H9 (cell line): Measurements from ENCODE around the gene APOC1. TPM values are rescaled to one million over a fixed set of nuclear protein-coding genes. Genes with fewer than 3 reads are reported as not detected.

Source experiments
- DNase-seq: peaks from one replicate; pipeline ENCODE4 v3.0.0-alpha.2; 2017
- H2AFZ ChIP-seq: one replicate; pipeline ENCODE4 v1.6.1; 2013; ENCODE audit warnings: mild to moderate bottlenecking, low read length, control low read depth, moderate library complexity
- H2AK5ac ChIP-seq: 2 replicates; pipeline ENCODE4 v1.6.1; 2013; ENCODE audit warnings: low read length, control low read depth, mixed read lengths; ENCODE audit not compliant: insufficient read length
- H2BK120ac ChIP-seq: one replicate; pipeline ENCODE4 v1.6.1; 2013; ENCODE audit warnings: low read depth, mild to moderate bottlenecking, low read length, control low read depth, inconsistent platforms; ENCODE audit not compliant: poor library complexity, severe bottlenecking
- H2BK12ac ChIP-seq: 2 replicates; pipeline ENCODE4 v1.6.1; 2013; ENCODE audit warnings: low read length, control low read depth, mixed read lengths, low read depth; ENCODE audit not compliant: insufficient read length
- H2BK15ac ChIP-seq: 2 replicates; pipeline ENCODE4 v1.6.1; 2013; ENCODE audit warnings: low read depth, low read length, control low read depth
- H2BK20ac ChIP-seq: one replicate; pipeline ENCODE4 v1.6.1; 2013; ENCODE audit warnings: low read depth, mild to moderate bottlenecking, low read length, control low read depth, inconsistent platforms; ENCODE audit not compliant: poor library complexity, severe bottlenecking
- H2BK5ac ChIP-seq: 2 replicates; pipeline ENCODE4 v1.6.1; 2013; ENCODE audit warnings: low read length, control low read depth, mixed read lengths; ENCODE audit not compliant: insufficient read length
- H3K14ac ChIP-seq: 2 replicates; pipeline ENCODE4 v1.6.1; 2013; ENCODE audit warnings: low read length, control low read depth; ENCODE audit not compliant: insufficient read depth
- H3K18ac ChIP-seq: 2 replicates; pipeline ENCODE4 v1.6.1; 2013; ENCODE audit warnings: low read depth, mild to moderate bottlenecking, mixed read lengths, low read length, control low read depth; ENCODE audit not compliant: insufficient read length
- H3K23ac ChIP-seq: 2 replicates; pipeline ENCODE4 v1.6.1; 2013; ENCODE audit warnings: low read length, control low read depth, mixed read lengths, low read depth; ENCODE audit not compliant: insufficient read length
- H3K23me2 ChIP-seq: 2 replicates; pipeline ENCODE4 v1.6.1; 2013; ENCODE audit warnings: low read depth, mild to moderate bottlenecking, mixed read lengths, low read length, control low read depth; ENCODE audit not compliant: insufficient read length, poor library complexity, severe bottlenecking
- H3K27ac ChIP-seq: 2 replicates; pipeline ENCODE4 v1.5.1; 2013; ENCODE audit warnings: low read length, control low read depth, mixed read lengths, low read depth; ENCODE audit not compliant: insufficient read length
- H3K27me3 ChIP-seq: 2 replicates; pipeline ENCODE4 v1.6.1; 2013; ENCODE audit warnings: low read length, control low read depth, inconsistent platforms; ENCODE audit not compliant: insufficient read depth
- H3K4ac ChIP-seq: 2 replicates; pipeline ENCODE4 v1.6.1; 2013; ENCODE audit warnings: low read depth, mild to moderate bottlenecking, control low read depth, inconsistent platforms, low read length, moderate library complexity
- H3K4me1 ChIP-seq: 2 replicates; pipeline ENCODE4 v1.6.1; 2013; ENCODE audit warnings: low read length, control low read depth, inconsistent platforms; ENCODE audit not compliant: insufficient read depth
- H3K4me2 ChIP-seq: 2 replicates; pipeline ENCODE4 v1.6.1; 2013; ENCODE audit warnings: low read length, control low read depth, mixed read lengths; ENCODE audit not compliant: insufficient read length, insufficient read depth
- H3K56ac ChIP-seq: 2 replicates; pipeline ENCODE4 v1.6.1; 2013; ENCODE audit warnings: low read depth, mild to moderate bottlenecking, mixed read lengths, low read length, control low read depth; ENCODE audit not compliant: insufficient read length
- H3K79me1 ChIP-seq: 2 replicates; pipeline ENCODE4 v1.6.1; 2013; ENCODE audit warnings: low read depth, mild to moderate bottlenecking, moderate library complexity, low read length, control low read depth, inconsistent platforms; ENCODE audit not compliant: insufficient read depth, poor library complexity, severe bottlenecking
- H3K79me2 ChIP-seq: 2 replicates; pipeline ENCODE4 v1.6.1; 2013; ENCODE audit warnings: low read length, control low read depth, inconsistent platforms; ENCODE audit not compliant: insufficient read depth
- H3K9ac ChIP-seq: 2 replicates; pipeline ENCODE4 v1.6.1; 2013; ENCODE audit warnings: low read length, control low read depth, mixed read lengths; ENCODE audit not compliant: insufficient read length; ENCODE audit errors: extremely low read depth
- H3K9me3 ChIP-seq: one replicate; pipeline ENCODE4 v1.6.1; 2013; ENCODE audit warnings: low read depth, low read length, inconsistent platforms; ENCODE audit not compliant: control insufficient read depth
- H3T11ph ChIP-seq: one replicate; pipeline ENCODE4 v1.6.1; 2013; ENCODE audit warnings: mild to moderate bottlenecking, low read length, control low read depth, inconsistent platforms
- H4K20me1 ChIP-seq: one replicate; pipeline ENCODE4 v1.6.1; 2013; ENCODE audit not compliant: control insufficient read depth, insufficient read length, insufficient read depth
- H4K5ac ChIP-seq: 2 replicates; pipeline ENCODE4 v1.6.1; 2013; ENCODE audit warnings: low read depth, mild to moderate bottlenecking, mixed read lengths, low read length, control low read depth; ENCODE audit not compliant: insufficient read length
- H4K8ac ChIP-seq: replicated peaks from 2 replicates; pipeline ENCODE4 v1.6.1; 2013; ENCODE audit warnings: low read length, control low read depth, mixed read lengths, low read depth; ENCODE audit not compliant: insufficient read length
- H4K91ac ChIP-seq: 2 replicates; pipeline ENCODE4 v1.6.1; 2013; ENCODE audit warnings: low read depth, mild to moderate bottlenecking, moderate library complexity, mixed read lengths, low read length, control low read depth; ENCODE audit not compliant: insufficient read length
- H3K27ac Mint-ChIP-seq, 3 experiments: 2 replicates in 2 of 3; 3 replicates in 1 of 3; pipeline ENCODE4 v1.8.0; 2020 to 2021; ENCODE audit warnings: mixed read lengths in 3 of 3, mild to moderate bottlenecking in 1 of 3, moderate library complexity in 1 of 3
- H3K27me3 Mint-ChIP-seq: 2 replicates; pipeline ENCODE4 v1.8.0; 2021; ENCODE audit warnings: low read depth, mild to moderate bottlenecking, moderate library complexity, mixed read lengths
- H3K36me3 Mint-ChIP-seq, 3 experiments: 2 replicates in 2 of 3; 3 replicates in 1 of 3; pipeline ENCODE4 v1.8.0; 2020 to 2021; ENCODE audit warnings: low read depth in 3 of 3, mixed read lengths in 3 of 3; ENCODE audit not compliant: insufficient read depth in 1 of 3
- H3K4me1 Mint-ChIP-seq, 2 experiments: 2 replicates each; pipeline ENCODE4 v1.8.0; 2020; ENCODE audit warnings: mixed read lengths in 2 of 2
- H3K4me3 Mint-ChIP-seq, 2 experiments: 2 replicates in 1 of 2; 3 replicates in 1 of 2; pipeline ENCODE4 v1.8.0; 2020 to 2021; ENCODE audit warnings: mild to moderate bottlenecking in 2 of 2, mixed read lengths in 2 of 2, moderate library complexity in 1 of 2
- H3K9me3 Mint-ChIP-seq, 2 experiments: 2 replicates in 1 of 2; 3 replicates in 1 of 2; pipeline ENCODE4 v1.8.0; 2020; ENCODE audit warnings: mild to moderate bottlenecking in 2 of 2, mixed read lengths in 2 of 2, moderate library complexity in 1 of 2
- CTCF ChIP-seq: fragments of 200-600 bp; sonication (generic); conservative IDR thresholded peaks from 3 replicates; pipeline ENCODE4 v1.8.0; 2021; ENCODE audit warnings: antibody characterized with exemption, mild to moderate bottlenecking
- WGBS: extraction: QIAGEN DNeasy Blood & Tissue Kit; methylation state at CpG from one replicate; pipeline ENCODE4 v1.1.7; 2013; ENCODE audit warnings: missing lambda C conversion rate, low lambda C conversion rate, mixed read lengths; ENCODE audit not compliant: insufficient read length; ENCODE audit errors: extremely low coverage; 5-methylcytosine and 5-hydroxymethylcytosine counted together
- total RNA-seq: library from RNA; stranded (reverse); gene quantifications from 2 replicates; pipeline ENCODE4 v1.2.1, GENCODE V29; 2021

Gene APOC1
- total RNA-seq, 1 experiment from 2014 or later: 78.1 TPM

DNA sequence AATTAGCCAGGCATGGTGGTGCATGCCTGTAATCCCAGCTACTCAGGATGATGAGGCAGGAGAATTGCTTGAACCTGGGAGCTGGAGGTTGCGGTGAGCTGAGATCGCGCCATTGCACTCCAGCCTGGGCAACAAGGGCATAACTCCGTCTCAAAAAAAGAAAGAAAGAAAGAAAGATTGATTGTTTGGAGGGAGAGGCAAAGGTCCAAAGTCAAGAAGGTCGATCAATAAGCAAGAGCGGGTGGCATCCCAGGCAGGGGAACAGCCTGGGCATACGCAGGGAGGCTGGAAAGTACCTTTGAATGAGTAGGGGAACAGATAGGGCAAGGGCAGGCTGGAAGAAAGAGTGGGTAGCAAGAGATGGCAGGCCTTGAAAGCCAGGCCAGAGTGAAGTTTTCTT, 15.7 kb downstream of the APOC1 start:
- DNase-seq: no peak
- Mint-ChIP-seq H3K27ac (peak overlapping the region in 1 of 3 experiments; percentile 12; a peak in 1 of 7 replicates), H3K36me3 (no peaks in the 10 kb centered on the region; a peak in 1 of 7 replicates), H3K9me3 (no peaks in the 10 kb centered on the region), H3K4me1 (peaks cover 14 to 18% of the 10 kb centered on the region in 2 experiments), H3K4me3 (no peak overlapping the region), H3K27me3 (peaks cover 44% of the 10 kb centered on the region)
- H3K14ac ChIP-seq: no peak overlapping the region
- no peak overlapping the region for H2BK15ac ChIP-seq
- no peak overlapping the region for H4K5ac ChIP-seq
- no peak overlapping the region for H2BK5ac ChIP-seq
- H3K9me3 ChIP-seq: no peaks in the 10 kb centered on the region
- H3K79me2 ChIP-seq: no peaks in the 10 kb centered on the region
- H4K91ac ChIP-seq: no peak overlapping the region
- no peak overlapping the region for H3K4me2 ChIP-seq
- H2AK5ac ChIP-seq: no peak overlapping the region
- H3K9ac ChIP-seq: no peak overlapping the region
- H2BK120ac ChIP-seq: no peak overlapping the region
- no peak overlapping the region for H3K23ac ChIP-seq
- no CpG with 5 or more reads among the region's 7 CpGs for WGBS
- no peak overlapping the region for H3K4ac ChIP-seq
- H3K23me2 ChIP-seq: no peaks in the 10 kb centered on the region
- no peak for TF ChIP-seq CTCF
- H4K8ac ChIP-seq: no peak overlapping the region
- no peak overlapping the region for H3K18ac ChIP-seq
- no peaks in the 10 kb centered on the region; the same call in 1 of the 2 replicates for H3K4me1 ChIP-seq
- no peaks in the 10 kb centered on the region for H3K27me3 ChIP-seq
- H3K56ac ChIP-seq: no peak overlapping the region
- no peak overlapping the region for H2BK20ac ChIP-seq
- no peak overlapping the region for H2AFZ ChIP-seq
- no peak overlapping the region for H3T11ph ChIP-seq
- no peaks in the 10 kb centered on the region for H3K79me1 ChIP-seq
- no peak overlapping the region for H2BK12ac ChIP-seq
- no peak overlapping the region for H3K27ac ChIP-seq
- H4K20me1 ChIP-seq: no peaks in the 10 kb centered on the region
